WTC11 (cell line): ENCODE results near the gene CCDC15.

Source experiments
- CREM ChIP-seq: sonication (generic); formaldehyde crosslinking; IDR thresholded peaks from 2 replicates; pipeline ENCODE4 v1.8.1; 2022; ENCODE audit warnings: mild to moderate bottlenecking, missing genetic modification reagents, moderate library complexity
- SP1 ChIP-seq: sonication (generic); formaldehyde crosslinking; conservative IDR thresholded peaks from 2 replicates; pipeline ENCODE4 v1.8.1; 2022; ENCODE audit warnings: missing genetic modification reagents
- TF ChIP-seq, protein P1 (sequence below): fragments of 200-600 bp; IDR thresholded peaks from 2 replicates; pipeline ENCODE4 v1.8.0; 2022; ENCODE audit warnings: antibody characterized with exemption

DNA sequence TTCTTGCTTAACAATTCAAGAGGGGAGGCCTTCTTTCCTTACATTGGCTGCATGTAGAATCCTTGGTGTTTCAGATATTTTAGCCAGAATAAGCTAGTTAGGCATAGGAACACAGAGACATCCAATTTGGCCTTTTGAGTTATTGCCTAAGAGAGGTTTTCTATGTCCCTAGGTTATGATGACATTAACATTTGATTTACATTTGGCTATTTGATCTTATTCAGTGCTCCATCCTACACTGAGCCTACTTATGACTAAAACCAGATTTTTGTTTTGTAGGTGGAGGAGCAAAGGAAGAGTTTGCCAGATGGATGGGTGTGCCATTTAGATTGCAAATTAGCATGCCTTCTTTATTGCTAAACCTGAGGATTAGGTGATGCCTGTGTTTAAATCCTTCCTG is 98.0 kb downstream of the CCDC15 start:
- TF ChIP-seq SP1 (CRISPR knock-in tag) (no peak), CREM (CRISPR knock-in tag) (no peak)
- TF ChIP-seq, protein P1, sequence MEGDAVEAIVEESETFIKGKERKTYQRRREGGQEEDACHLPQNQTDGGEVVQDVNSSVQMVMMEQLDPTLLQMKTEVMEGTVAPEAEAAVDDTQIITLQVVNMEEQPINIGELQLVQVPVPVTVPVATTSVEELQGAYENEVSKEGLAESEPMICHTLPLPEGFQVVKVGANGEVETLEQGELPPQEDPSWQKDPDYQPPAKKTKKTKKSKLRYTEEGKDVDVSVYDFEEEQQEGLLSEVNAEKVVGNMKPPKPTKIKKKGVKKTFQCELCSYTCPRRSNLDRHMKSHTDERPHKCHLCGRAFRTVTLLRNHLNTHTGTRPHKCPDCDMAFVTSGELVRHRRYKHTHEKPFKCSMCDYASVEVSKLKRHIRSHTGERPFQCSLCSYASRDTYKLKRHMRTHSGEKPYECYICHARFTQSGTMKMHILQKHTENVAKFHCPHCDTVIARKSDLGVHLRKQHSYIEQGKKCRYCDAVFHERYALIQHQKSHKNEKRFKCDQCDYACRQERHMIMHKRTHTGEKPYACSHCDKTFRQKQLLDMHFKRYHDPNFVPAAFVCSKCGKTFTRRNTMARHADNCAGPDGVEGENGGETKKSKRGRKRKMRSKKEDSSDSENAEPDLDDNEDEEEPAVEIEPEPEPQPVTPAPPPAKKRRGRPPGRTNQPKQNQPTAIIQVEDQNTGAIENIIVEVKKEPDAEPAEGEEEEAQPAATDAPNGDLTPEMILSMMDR = no peak
